Natural killer cell (primary cell): ENCODE measurements around the gene WDR35. TPM values are rescaled to one million over a fixed set of nuclear protein-coding genes. Genes with fewer than 3 reads are reported as not detected.

Experiments used
- ATAC-seq, 3 donors: fragments of 150-1000 bp in 2 of 3; fragments of 200-7000 bp in 1 of 3; cut with Tn5 transposase; 1 replicate in 1 of 3; 2 replicates in 2 of 3; pipeline ENCODE4 v1.10.0; 2021; ENCODE audit warnings: mild to moderate bottlenecking in 2 of 3, moderate library complexity in 2 of 3
- DNase-seq, 2 donors: peaks; one replicate each; pipeline versions ENCODE4 v3.0.0 to v3.0.0-alpha.2; 2013 to 2021; ENCODE audit warnings: mixed read lengths in 1 of 2
- H3K27ac ChIP-seq: one replicate; pipeline ENCODE4 v1.5.1; 2013; ENCODE audit warnings: mild to moderate bottlenecking, low read length
- H3K27me3 ChIP-seq: one replicate; pipeline ENCODE4 v1.6.1; 2013; ENCODE audit warnings: low read length; ENCODE audit not compliant: control insufficient read depth, insufficient read depth
- H3K36me3 ChIP-seq: one replicate; pipeline ENCODE4 v1.6.1; 2013; ENCODE audit warnings: low read length; ENCODE audit not compliant: control insufficient read depth, insufficient read depth
- H3K4me1 ChIP-seq: one replicate; pipeline ENCODE4 v1.6.1; 2013; ENCODE audit warnings: low read length; ENCODE audit not compliant: control insufficient read depth, insufficient read depth
- H3K4me3 ChIP-seq: one replicate; pipeline ENCODE4 v1.5.1; 2013; ENCODE audit warnings: low read length
- H3K9me3 ChIP-seq: one replicate; pipeline ENCODE4 v1.6.1; 2013; ENCODE audit warnings: low read length; ENCODE audit not compliant: control insufficient read depth, insufficient read depth
- H3K27ac Mint-ChIP-seq, 2 donors: one replicate each; pipeline ENCODE4 v1.8.0; 2022; ENCODE audit warnings: mild to moderate bottlenecking in 2 of 2, mixed read lengths in 2 of 2, moderate library complexity in 1 of 2
- H3K27me3 Mint-ChIP-seq, 2 donors: one replicate each; pipeline ENCODE4 v1.8.0; 2022; ENCODE audit warnings: low read depth in 2 of 2, mixed read lengths in 2 of 2
- H3K36me3 Mint-ChIP-seq: one replicate; pipeline ENCODE4 v1.8.0; 2022; ENCODE audit warnings: mixed read lengths
- H3K4me1 Mint-ChIP-seq, 2 donors: one replicate each; pipeline ENCODE4 v1.8.0; 2022; ENCODE audit warnings: mixed read lengths in 2 of 2
- H3K4me3 Mint-ChIP-seq: one replicate; pipeline ENCODE4 v1.8.0; 2022; ENCODE audit warnings: mild to moderate bottlenecking, moderate library complexity, mixed read lengths
- H3K9me3 Mint-ChIP-seq, 2 donors: one replicate each; pipeline ENCODE4 v1.8.0; 2022; ENCODE audit warnings: mixed read lengths in 2 of 2
- CTCF ChIP-seq: fragments of 200-600 bp; IDR thresholded peaks from one replicate; pipeline ENCODE4 v1.8.0; 2022; ENCODE audit warnings: antibody characterized with exemption
- WGBS: methylation state at CpG from one replicate; pipeline ENCODE4 v1.1.7; 2013; ENCODE audit warnings: missing lambda C conversion rate; ENCODE audit not compliant: insufficient coverage; 5-methylcytosine and 5-hydroxymethylcytosine counted together
- intact Hi-C: fragments of 100-400 bp; cut with micrococcal nuclease; formaldehyde crosslinking; loops from one replicate; pipeline ENCODE4 v1.14.2; 2022
- total RNA-seq, 4 donors: library from RNA; stranded (reverse); fragments of 120-200 nt in 1 of 4; gene quantifications; one replicate each; pipeline versions ENCODE4 v1.2.3 to v1.2.4, GENCODE V29; 2013 to 2022

WDR35 gene
- 1 to 10 TPM; 5.8 to 8.3 (median 7.7) TPM for total RNA-seq
- 12.0 TPM for total RNA-seq (2013)

DNA sequence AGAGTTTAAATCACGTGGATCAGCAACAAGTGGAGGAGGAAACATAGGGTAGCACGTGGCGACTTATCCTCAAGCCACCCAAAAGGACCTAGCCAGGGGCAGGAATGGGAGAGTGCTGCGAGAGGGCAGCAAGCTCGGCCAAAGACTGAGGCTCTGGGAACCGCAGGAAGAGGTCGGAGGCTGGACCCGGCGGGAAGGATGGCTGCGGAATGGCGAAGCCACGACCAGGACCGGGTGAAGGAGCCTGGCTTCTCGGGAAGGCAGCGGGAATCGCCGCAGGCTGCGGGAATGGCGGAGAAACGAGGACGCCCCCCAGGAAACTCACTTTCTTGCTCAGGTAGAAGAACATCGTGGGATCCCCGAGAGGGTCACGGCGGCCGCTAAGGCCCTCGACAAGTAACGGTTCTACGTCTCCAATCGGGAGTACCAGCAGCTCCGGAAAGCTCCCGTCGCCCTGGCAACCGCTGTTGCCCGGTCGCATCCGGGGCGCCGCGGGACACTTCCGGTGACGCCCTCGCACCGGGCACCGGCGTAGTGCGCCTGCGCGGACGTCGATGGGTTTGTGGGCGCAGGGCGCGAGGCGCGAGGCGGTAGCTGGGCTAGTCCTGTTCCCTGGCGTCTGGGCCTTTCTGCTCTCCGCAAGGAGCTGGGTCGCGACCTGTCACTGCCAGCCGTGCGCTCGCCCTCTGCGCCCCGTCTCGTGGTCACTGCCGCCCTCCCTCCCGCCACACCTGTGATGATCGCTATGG, at the start of gene WDR35:
TSS of gene WDR35 (minus strand) at position 439 of the 749 bp plus-strand sequence. CDS start at position 349, 90 bp downstream.
- WGBS, result under 1% methylated on average over 70 of the region's 70 CpGs
- Histone ChIP-seq H3K36me3 (no peaks in the 10 kb centered on the region), H3K27ac (peak within 1 kb of the TSS; percentile 78), H3K4me1 (peaks cover 13% of the 10 kb centered on the region), H3K27me3 (peaks cover 3% of the 10 kb centered on the region), H3K4me3 (peak within 1 kb of the TSS; percentile 90), H3K9me3 (no peaks in the 10 kb centered on the region)
- intact Hi-C loops, result loop anchor here (1.0 to 5.0 kb wide), 3 partner anchors 60 to 643 kb away; partner anchors contain the start of gene TTC32
- Mint-ChIP-seq H3K9me3 (no peaks in the 10 kb centered on the region), H3K4me3 (peak within 1 kb of the TSS; percentile 95), H3K36me3 (no peaks in the 10 kb centered on the region), H3K27me3 (peaks cover 16 to 28% of the 10 kb centered on the region in 2 donors), H3K4me1 (peaks cover 24 to 36% of the 10 kb centered on the region in 2 donors), H3K27ac (peak within 1 kb of the TSS; percentile 88 to 89)
- TF ChIP-seq CTCF, result no peak
- peak; percentile 92 to 98 (median 93) for ATAC-seq
- DNase-seq, result peak; percentile 92 to 94

- H3K9me3 Mint-ChIP-seq, result no peaks in the 10 kb centered on the region
- H3K27me3 Mint-ChIP-seq, result no peaks in the 10 kb centered on the region
- H3K4me1 Mint-ChIP-seq, result peaks cover 10 to 24% of the 10 kb centered on the region in 2 donors
- no peak for ATAC-seq
- Histone ChIP-seq H3K4me3 (no peak overlapping the region), H3K27me3 (no peaks in the 10 kb centered on the region), H3K4me1 (no peaks in the 10 kb centered on the region), H3K36me3 (peaks cover 70% of the 10 kb centered on the region), H3K27ac (no peak overlapping the region), H3K9me3 (no peaks in the 10 kb centered on the region)
- H3K4me3 Mint-ChIP-seq, result no peak overlapping the region
- peak overlapping the region in 1 of 2 donors; percentile 2 for H3K27ac Mint-ChIP-seq
- H3K36me3 Mint-ChIP-seq, result peaks cover 16% of the 10 kb centered on the region
- no peak for DNase-seq
- no peak for TF ChIP-seq CTCF
- 95% methylated on average over 2 of the region's 2 CpGs for WGBS
- intact Hi-C loops, result no loop called here
Observed at GRCh38 chr2:20037660-20038059, 47.8 kb upstream of the WDR35 start.

DNA sequence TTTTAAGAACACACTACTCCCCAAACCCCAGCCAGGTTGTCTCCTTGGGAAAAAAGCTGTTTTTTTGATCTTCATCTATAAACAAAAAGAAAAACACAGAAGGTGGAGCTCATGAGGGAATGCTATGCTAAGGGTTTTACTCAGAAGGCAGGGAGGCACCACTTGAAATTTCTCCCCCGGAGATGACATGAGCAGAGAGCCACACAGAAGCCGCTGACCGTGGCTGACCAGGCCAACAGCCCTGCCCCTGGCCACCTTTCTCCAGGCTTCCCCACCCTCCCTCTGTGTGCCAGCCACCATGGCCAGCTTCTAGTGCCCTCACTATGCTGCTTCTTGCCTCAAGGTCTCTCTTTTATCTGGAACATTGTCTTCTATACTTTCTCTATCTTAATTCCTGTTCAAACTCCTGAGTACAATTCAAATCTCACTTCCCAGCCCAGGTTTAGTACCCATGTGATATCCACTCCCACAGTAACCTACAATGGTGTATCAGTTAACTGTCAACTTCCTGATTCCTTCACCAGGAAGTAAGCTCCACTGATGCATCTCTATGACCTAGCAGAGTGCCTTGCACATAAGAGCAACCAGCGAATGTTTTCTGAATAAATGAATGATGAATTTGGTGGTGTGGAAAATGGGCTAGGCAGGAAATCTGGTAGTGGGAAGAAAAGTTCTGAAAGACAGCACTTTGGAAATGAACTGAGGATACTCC, 46.2 kb upstream of the WDR35 start:
- Histone ChIP-seq H3K27ac (no peak overlapping the region), H3K4me3 (no peak overlapping the region), H3K9me3 (no peaks in the 10 kb centered on the region), H3K27me3 (no peaks in the 10 kb centered on the region), H3K36me3 (peaks cover 84% of the 10 kb centered on the region), H3K4me1 (no peaks in the 10 kb centered on the region)
- Mint-ChIP-seq H3K4me1 (peaks cover 0 to 9% of the 10 kb centered on the region in 2 donors), H3K27ac (peak overlapping the region; percentile 0 to 15), H3K9me3 (no peaks in the 10 kb centered on the region), H3K4me3 (no peak overlapping the region), H3K27me3 (no peaks in the 10 kb centered on the region), H3K36me3 (peaks cover 16% of the 10 kb centered on the region)
- no peak for DNase-seq
- ATAC-seq, result no peak
- TF ChIP-seq CTCF, result no peak
- 96% methylated on average over 4 of the region's 4 CpGs for WGBS
- intact Hi-C loops, result no loop called here
